ENCODE results near the gene PRRX1.

The PRRX1 gene

DNA sequence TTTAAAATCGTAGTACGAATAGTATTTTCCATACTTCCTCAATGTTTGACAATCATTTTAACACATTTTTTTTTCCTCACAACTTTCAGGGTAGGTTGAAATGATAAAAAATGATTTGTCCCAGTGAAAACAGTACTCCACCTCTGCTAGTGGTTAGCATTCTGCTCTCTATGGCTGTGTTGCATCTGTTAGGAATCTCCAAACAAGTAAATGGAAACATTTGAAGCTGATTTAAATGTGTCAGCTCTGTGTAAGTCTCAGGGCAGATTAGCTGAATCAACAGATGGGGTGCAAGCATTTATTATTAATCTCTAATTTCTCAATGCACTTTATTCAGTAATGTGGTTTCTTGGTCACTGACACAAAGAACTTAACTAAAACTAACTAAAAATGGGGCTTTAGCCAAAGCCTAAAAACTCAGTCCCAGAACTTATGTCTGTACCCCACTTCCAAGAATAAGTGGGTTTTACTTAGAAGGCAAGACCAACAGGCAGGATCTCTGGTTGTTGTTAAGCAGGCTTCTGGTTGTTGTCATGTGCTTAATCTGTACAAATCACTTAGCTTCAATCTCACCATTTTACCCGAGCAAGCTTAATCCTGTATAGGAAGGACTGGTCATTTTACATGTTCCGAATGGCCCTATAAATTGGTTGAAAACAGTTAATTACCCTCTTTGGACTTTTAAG lies 67.8 kb downstream of the PRRX1 start:
- Mint-ChIP-seq H3K27me3 (no peaks in the 10 kb centered on the region), H3K4me1 (ENCODE audit: low read depth) (no peaks in the 10 kb centered on the region), H3K4me3 (no peak overlapping the region), H3K27ac (no peak overlapping the region), H3K9me3 (no peaks in the 10 kb centered on the region), H3K36me3 (ENCODE audit: low read depth) (no peaks in the 10 kb centered on the region)
- intact Hi-C loops (cut with micrococcal nuclease): no loop called here

GRCh38 chr1:170732252-170732588 lies 68.3 kb downstream of the PRRX1 start:
- Mint-ChIP-seq H3K36me3 (ENCODE audit: low read depth) (no peaks in the 10 kb centered on the region), H3K4me3 (no peak overlapping the region), H3K27ac (no peak overlapping the region), H3K9me3 (no peaks in the 10 kb centered on the region), H3K27me3 (no peaks in the 10 kb centered on the region), H3K4me1 (ENCODE audit: low read depth) (no peaks in the 10 kb centered on the region)
- intact Hi-C loops (cut with micrococcal nuclease): no loop called here

GRCh38 chr1:170734412-170735175 lies 70.7 kb downstream of the PRRX1 start:
- H3K27me3 Mint-ChIP-seq: no peaks in the 10 kb centered on the region
- intact Hi-C loops (cut with micrococcal nuclease): no loop called here
- no peak overlapping the region for H3K27ac Mint-ChIP-seq
- peaks cover 2% of the 10 kb centered on the region for H3K9me3 Mint-ChIP-seq
- no peak overlapping the region for H3K4me3 Mint-ChIP-seq
- H3K4me1 Mint-ChIP-seq (ENCODE audit: low read depth): no peaks in the 10 kb centered on the region
- H3K36me3 Mint-ChIP-seq (ENCODE audit: low read depth): no peaks in the 10 kb centered on the region

- Mint-ChIP-seq H3K36me3 (ENCODE audit: low read depth) (no peaks in the 10 kb centered on the region), H3K4me3 (no peak overlapping the region), H3K9me3 (peaks cover 9% of the 10 kb centered on the region), H3K27me3 (no peaks in the 10 kb centered on the region), H3K27ac (no peak overlapping the region), H3K4me1 (ENCODE audit: low read depth) (no peaks in the 10 kb centered on the region)
- intact Hi-C loops (cut with micrococcal nuclease): no loop called here
Observed at GRCh38 chr1:170735366-170736263, 71.7 kb downstream of the PRRX1 start.

GRCh38 chr1:170739803-170740202 lies 75.9 kb downstream of the PRRX1 start:
- Mint-ChIP-seq H3K4me3 (no peak overlapping the region), H3K36me3 (ENCODE audit: low read depth) (no peaks in the 10 kb centered on the region), H3K4me1 (ENCODE audit: low read depth) (no peaks in the 10 kb centered on the region), H3K27me3 (no peaks in the 10 kb centered on the region), H3K27ac (no peak overlapping the region), H3K9me3 (peaks cover 14% of the 10 kb centered on the region)
- intact Hi-C loops (cut with micrococcal nuclease): no loop called here

- peaks cover 23% of the 10 kb centered on the region for H3K9me3 Mint-ChIP-seq
- intact Hi-C loops (cut with micrococcal nuclease): no loop called here
- no peaks in the 10 kb centered on the region for H3K27me3 Mint-ChIP-seq
- no peaks in the 10 kb centered on the region for H3K36me3 Mint-ChIP-seq (ENCODE audit: low read depth)
- no peak overlapping the region for H3K27ac Mint-ChIP-seq
- no peak overlapping the region for H3K4me3 Mint-ChIP-seq
- H3K4me1 Mint-ChIP-seq (ENCODE audit: low read depth): no peaks in the 10 kb centered on the region
Observed at GRCh38 chr1:170741678-170742077, 77.7 kb downstream of the PRRX1 start.

GRCh38 chr1:170742600-170742999 lies 78.7 kb downstream of the PRRX1 start:
- peaks cover 23% of the 10 kb centered on the region for H3K9me3 Mint-ChIP-seq
- H3K27me3 Mint-ChIP-seq: no peaks in the 10 kb centered on the region
- no peaks in the 10 kb centered on the region for H3K4me1 Mint-ChIP-seq (ENCODE audit: low read depth)
- no peak overlapping the region for H3K27ac Mint-ChIP-seq
- H3K36me3 Mint-ChIP-seq (ENCODE audit: low read depth): no peaks in the 10 kb centered on the region
- no peak overlapping the region for H3K4me3 Mint-ChIP-seq
- intact Hi-C loops (cut with micrococcal nuclease): no loop called here

- Mint-ChIP-seq H3K36me3 (ENCODE audit: low read depth) (no peaks in the 10 kb centered on the region), H3K27ac (no peak overlapping the region), H3K27me3 (no peaks in the 10 kb centered on the region), H3K4me1 (ENCODE audit: low read depth) (no peaks in the 10 kb centered on the region), H3K4me3 (no peak overlapping the region), H3K9me3 (peaks cover 23% of the 10 kb centered on the region)
- intact Hi-C loops (cut with micrococcal nuclease): no loop called here
Observed at GRCh38 chr1:170743083-170743482, 79.2 kb downstream of the PRRX1 start.

DNA sequence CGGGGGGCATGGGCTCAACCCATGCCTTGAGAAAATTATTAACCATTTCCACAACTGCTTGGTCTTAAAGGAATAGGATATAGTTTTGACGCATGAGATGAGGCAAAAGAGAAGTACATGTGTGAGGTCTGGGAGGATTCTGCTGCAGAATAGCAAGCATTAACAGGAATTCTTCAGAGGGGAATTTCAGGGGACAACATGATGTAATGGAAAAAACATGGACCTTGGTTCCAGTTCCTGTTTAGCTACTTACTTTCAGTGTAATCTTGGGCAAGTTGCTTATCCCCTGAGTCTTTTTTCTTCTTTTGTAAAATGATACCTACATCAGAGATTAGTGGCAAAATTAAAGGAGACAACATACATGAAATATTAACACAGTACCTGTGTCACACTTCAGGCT lies 85.6 kb downstream of the PRRX1 start:
- Mint-ChIP-seq H3K27ac (no peak overlapping the region), H3K4me3 (no peak overlapping the region), H3K36me3 (ENCODE audit: low read depth) (no peaks in the 10 kb centered on the region), H3K9me3 (peaks cover 9% of the 10 kb centered on the region), H3K4me1 (ENCODE audit: low read depth) (no peaks in the 10 kb centered on the region), H3K27me3 (no peaks in the 10 kb centered on the region)
- intact Hi-C loops (cut with micrococcal nuclease): no loop called here

- no peaks in the 10 kb centered on the region for H3K36me3 Mint-ChIP-seq (ENCODE audit: low read depth)
- no peaks in the 10 kb centered on the region for H3K4me1 Mint-ChIP-seq (ENCODE audit: low read depth)
- H3K27me3 Mint-ChIP-seq: no peaks in the 10 kb centered on the region
- H3K9me3 Mint-ChIP-seq: peaks cover 9% of the 10 kb centered on the region
- no peak overlapping the region for H3K4me3 Mint-ChIP-seq
- intact Hi-C loops (cut with micrococcal nuclease): no loop called here
- H3K27ac Mint-ChIP-seq: no peak overlapping the region
Observed at GRCh38 chr1:170749959-170750358, 86.0 kb downstream of the PRRX1 start.

GRCh38 chr1:170755795-170756194 lies 91.9 kb downstream of the PRRX1 start:
- H3K27ac Mint-ChIP-seq: no peak overlapping the region
- intact Hi-C loops (cut with micrococcal nuclease): no loop called here
- H3K4me3 Mint-ChIP-seq: no peak overlapping the region
- no peaks in the 10 kb centered on the region for H3K36me3 Mint-ChIP-seq (ENCODE audit: low read depth)
- no peaks in the 10 kb centered on the region for H3K27me3 Mint-ChIP-seq
- H3K9me3 Mint-ChIP-seq: no peaks in the 10 kb centered on the region
- no peaks in the 10 kb centered on the region for H3K4me1 Mint-ChIP-seq (ENCODE audit: low read depth)

- no peak overlapping the region for H3K27ac Mint-ChIP-seq
- H3K4me1 Mint-ChIP-seq (ENCODE audit: low read depth): no peaks in the 10 kb centered on the region
- intact Hi-C loops (cut with micrococcal nuclease): no loop called here
- H3K9me3 Mint-ChIP-seq: no peaks in the 10 kb centered on the region
- no peaks in the 10 kb centered on the region for H3K27me3 Mint-ChIP-seq
- H3K36me3 Mint-ChIP-seq (ENCODE audit: low read depth): no peaks in the 10 kb centered on the region
- H3K4me3 Mint-ChIP-seq: no peak overlapping the region
Observed at GRCh38 chr1:170758992-170759391, 95.1 kb downstream of the PRRX1 start.

DNA sequence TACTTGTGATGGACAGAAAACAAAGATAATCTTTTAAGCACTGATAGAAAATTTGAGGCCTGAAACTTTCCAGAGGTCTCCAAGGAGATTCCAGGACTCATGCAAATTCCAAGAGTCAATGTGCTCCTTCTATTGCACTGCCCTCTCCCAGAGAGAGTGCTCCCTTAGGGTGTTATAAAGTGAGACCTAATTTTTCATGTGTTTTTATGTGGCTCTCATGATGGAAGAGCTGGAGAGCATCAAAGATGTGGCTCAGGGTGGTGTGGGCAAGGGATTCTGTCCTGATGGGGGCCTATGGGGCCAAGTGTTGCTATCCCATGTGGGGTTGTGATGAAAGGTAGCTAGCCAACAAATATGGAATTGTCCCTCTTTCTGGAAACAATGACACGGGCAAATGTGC lies 101.3 kb downstream of the PRRX1 start:
- H3K4me3 Mint-ChIP-seq: no peak overlapping the region
- H3K36me3 Mint-ChIP-seq (ENCODE audit: low read depth): no peaks in the 10 kb centered on the region
- H3K4me1 Mint-ChIP-seq (ENCODE audit: low read depth): no peaks in the 10 kb centered on the region
- intact Hi-C loops (cut with micrococcal nuclease): no loop called here
- H3K27ac Mint-ChIP-seq: no peak overlapping the region
- H3K27me3 Mint-ChIP-seq: no peaks in the 10 kb centered on the region
- no peaks in the 10 kb centered on the region for H3K9me3 Mint-ChIP-seq

- Mint-ChIP-seq H3K4me1 (ENCODE audit: low read depth) (no peaks in the 10 kb centered on the region), H3K9me3 (no peaks in the 10 kb centered on the region), H3K27ac (no peak overlapping the region), H3K4me3 (no peak overlapping the region), H3K36me3 (ENCODE audit: low read depth) (no peaks in the 10 kb centered on the region), H3K27me3 (no peaks in the 10 kb centered on the region)
- intact Hi-C loops (cut with micrococcal nuclease): no loop called here
Observed at GRCh38 chr1:170765712-170766330, 101.9 kb downstream of the PRRX1 start.
